ENCODE measurements around the gene ZNF416.

Gene ZNF416

GRCh38 chr19:57587529-57587928 lies 8.8 kb upstream of the ZNF416 start:
- Histone ChIP-seq H3K4me1 (ENCODE audit: control insufficient read depth, insufficient read depth, low read length, poor library complexity, severe bottlenecking) (peaks cover 7% of the 10 kb centered on the region), H3K36me3 (ENCODE audit: control insufficient read depth, insufficient read depth, low read length) (peaks cover 32% of the 10 kb centered on the region), H3K9me3 (ENCODE audit: control insufficient read depth, low read length) (peaks cover 60% of the 10 kb centered on the region), H3K4me3 (ENCODE audit: insufficient read depth, low read depth, low read length, poor library complexity, severe bottlenecking) (no peak overlapping the region), H3K27ac (ENCODE audit: insufficient read depth, low read length, poor library complexity, severe bottlenecking) (no peak overlapping the region), H3K27me3 (replicated peaks; ENCODE audit: control insufficient read depth, insufficient read depth, low read length, poor library complexity, severe bottlenecking) (no peaks in the 10 kb centered on the region)
- no peak for DNase-seq

- Histone ChIP-seq H3K9me3 (ENCODE audit: control insufficient read depth, low read length) (peaks cover 23% of the 10 kb centered on the region), H3K36me3 (ENCODE audit: control insufficient read depth, insufficient read depth, low read length) (peaks cover 12% of the 10 kb centered on the region), H3K27ac (ENCODE audit: insufficient read depth, low read length, poor library complexity, severe bottlenecking) (peak within 1 kb of the TSS; percentile 30), H3K4me3 (ENCODE audit: insufficient read depth, low read depth, low read length, poor library complexity, severe bottlenecking) (peak within 1 kb of the TSS; percentile 62), H3K4me1 (ENCODE audit: control insufficient read depth, insufficient read depth, low read length, poor library complexity, severe bottlenecking) (peaks cover 7% of the 10 kb centered on the region), H3K27me3 (replicated peaks; ENCODE audit: control insufficient read depth, insufficient read depth, low read length, poor library complexity, severe bottlenecking) (no peaks in the 10 kb centered on the region)
- peak; percentile 73 to 79 (median 79) for DNase-seq
These were observed 5.1 kb upstream of the ZNF416 start, which contains the start of gene ZIK1 for GRCh38 chr19:57583521-57584416. TSS of gene ZIK1 (plus strand) at chr19:57584145. CDS start at chr19:57584357, 212 bp downstream.

GRCh38 chr19:57583104-57583520 lies 4.4 kb upstream of the ZNF416 start:
- peaks cover 5% of the 10 kb centered on the region for H3K36me3 ChIP-seq (ENCODE audit: control insufficient read depth, insufficient read depth, low read length)
- no peak overlapping the region for H3K27ac ChIP-seq (ENCODE audit: insufficient read depth, low read length, poor library complexity, severe bottlenecking)
- no peak for DNase-seq
- H3K4me3 ChIP-seq (ENCODE audit: insufficient read depth, low read depth, low read length, poor library complexity, severe bottlenecking): peak overlapping the region; percentile 62
- peaks cover 21% of the 10 kb centered on the region for H3K9me3 ChIP-seq (ENCODE audit: control insufficient read depth, low read length)
- no peaks in the 10 kb centered on the region for H3K27me3 ChIP-seq (replicated peaks; ENCODE audit: control insufficient read depth, insufficient read depth, low read length, poor library complexity, severe bottlenecking)
- H3K4me1 ChIP-seq (ENCODE audit: control insufficient read depth, insufficient read depth, low read length, poor library complexity, severe bottlenecking): peaks cover 7% of the 10 kb centered on the region

- no peak overlapping the region for H3K4me3 ChIP-seq (ENCODE audit: insufficient read depth, low read depth, low read length, poor library complexity, severe bottlenecking)
- H3K4me1 ChIP-seq (ENCODE audit: control insufficient read depth, insufficient read depth, low read length, poor library complexity, severe bottlenecking): no peaks in the 10 kb centered on the region
- no peak for DNase-seq
- H3K27ac ChIP-seq (ENCODE audit: insufficient read depth, low read length, poor library complexity, severe bottlenecking): no peak overlapping the region
- no peaks in the 10 kb centered on the region for H3K27me3 ChIP-seq (replicated peaks; ENCODE audit: control insufficient read depth, insufficient read depth, low read length, poor library complexity, severe bottlenecking)
- H3K36me3 ChIP-seq (ENCODE audit: control insufficient read depth, insufficient read depth, low read length): peaks cover 52% of the 10 kb centered on the region
- H3K9me3 ChIP-seq (ENCODE audit: control insufficient read depth, low read length): peaks cover 45% of the 10 kb centered on the region
These were observed 2.0 kb downstream of the ZNF416 start for GRCh38 chr19:57576661-57577060.

GRCh38 chr19:57572415-57572947 lies 6.2 kb downstream of the ZNF416 start:
- Histone ChIP-seq H3K4me3 (ENCODE audit: insufficient read depth, low read depth, low read length, poor library complexity, severe bottlenecking) (no peak overlapping the region), H3K27ac (ENCODE audit: insufficient read depth, low read length, poor library complexity, severe bottlenecking) (no peak overlapping the region), H3K27me3 (replicated peaks; ENCODE audit: control insufficient read depth, insufficient read depth, low read length, poor library complexity, severe bottlenecking) (no peaks in the 10 kb centered on the region), H3K4me1 (ENCODE audit: control insufficient read depth, insufficient read depth, low read length, poor library complexity, severe bottlenecking) (no peaks in the 10 kb centered on the region), H3K36me3 (ENCODE audit: control insufficient read depth, insufficient read depth, low read length) (peaks cover 52% of the 10 kb centered on the region), H3K9me3 (ENCODE audit: control insufficient read depth, low read length) (peaks cover 63% of the 10 kb centered on the region)
- no peak for DNase-seq

- no peaks in the 10 kb centered on the region for H3K4me1 ChIP-seq (ENCODE audit: control insufficient read depth, insufficient read depth, low read length, poor library complexity, severe bottlenecking)
- peaks cover 38% of the 10 kb centered on the region for H3K36me3 ChIP-seq (ENCODE audit: control insufficient read depth, insufficient read depth, low read length)
- no peak for DNase-seq
- H3K4me3 ChIP-seq (ENCODE audit: insufficient read depth, low read depth, low read length, poor library complexity, severe bottlenecking): no peak overlapping the region
- no peak overlapping the region for H3K27ac ChIP-seq (ENCODE audit: insufficient read depth, low read length, poor library complexity, severe bottlenecking)
- H3K9me3 ChIP-seq (ENCODE audit: control insufficient read depth, low read length): peaks cover 67% of the 10 kb centered on the region
- H3K27me3 ChIP-seq (replicated peaks; ENCODE audit: control insufficient read depth, insufficient read depth, low read length, poor library complexity, severe bottlenecking): no peaks in the 10 kb centered on the region
These were observed 8.0 kb downstream of the ZNF416 start for GRCh38 chr19:57570707-57571106.

- no peak for DNase-seq
- H3K27me3 ChIP-seq (replicated peaks; ENCODE audit: control insufficient read depth, insufficient read depth, low read length, poor library complexity, severe bottlenecking): no peaks in the 10 kb centered on the region
- no peak overlapping the region for H3K27ac ChIP-seq (ENCODE audit: insufficient read depth, low read length, poor library complexity, severe bottlenecking)
- no peaks in the 10 kb centered on the region for H3K4me1 ChIP-seq (ENCODE audit: control insufficient read depth, insufficient read depth, low read length, poor library complexity, severe bottlenecking)
- H3K4me3 ChIP-seq (ENCODE audit: insufficient read depth, low read depth, low read length, poor library complexity, severe bottlenecking): peak overlapping the region; percentile 3
- H3K36me3 ChIP-seq (ENCODE audit: control insufficient read depth, insufficient read depth, low read length): no peaks in the 10 kb centered on the region
- H3K9me3 ChIP-seq (ENCODE audit: control insufficient read depth, low read length): peaks cover 37% of the 10 kb centered on the region
These were observed 12.1 kb downstream of the ZNF416 start for GRCh38 chr19:57566396-57567265.

GRCh38 chr19:57563547-57563946 lies 15.2 kb downstream of the ZNF416 start:
- DNase-seq: no peak
- Histone ChIP-seq H3K27me3 (replicated peaks; ENCODE audit: control insufficient read depth, insufficient read depth, low read length, poor library complexity, severe bottlenecking) (no peaks in the 10 kb centered on the region), H3K27ac (ENCODE audit: insufficient read depth, low read length, poor library complexity, severe bottlenecking) (no peak overlapping the region), H3K4me1 (ENCODE audit: control insufficient read depth, insufficient read depth, low read length, poor library complexity, severe bottlenecking) (no peaks in the 10 kb centered on the region), H3K9me3 (ENCODE audit: control insufficient read depth, low read length) (peaks cover 19% of the 10 kb centered on the region), H3K36me3 (ENCODE audit: control insufficient read depth, insufficient read depth, low read length) (no peaks in the 10 kb centered on the region), H3K4me3 (ENCODE audit: insufficient read depth, low read depth, low read length, poor library complexity, severe bottlenecking) (no peak overlapping the region)

GRCh38 chr19:57560049-57560491 lies 18.6 kb downstream of the ZNF416 start:
- Histone ChIP-seq H3K27me3 (replicated peaks; ENCODE audit: control insufficient read depth, insufficient read depth, low read length, poor library complexity, severe bottlenecking) (no peaks in the 10 kb centered on the region), H3K27ac (ENCODE audit: insufficient read depth, low read length, poor library complexity, severe bottlenecking) (no peak overlapping the region), H3K9me3 (ENCODE audit: control insufficient read depth, low read length) (no peaks in the 10 kb centered on the region), H3K4me3 (ENCODE audit: insufficient read depth, low read depth, low read length, poor library complexity, severe bottlenecking) (peak overlapping the region; percentile 83), H3K4me1 (ENCODE audit: control insufficient read depth, insufficient read depth, low read length, poor library complexity, severe bottlenecking) (no peaks in the 10 kb centered on the region), H3K36me3 (ENCODE audit: control insufficient read depth, insufficient read depth, low read length) (peaks cover 13% of the 10 kb centered on the region)
- DNase-seq: no peak

Measured in effector memory CD4-positive, alpha-beta T cell (primary cell).